Spleen (tissue), 11 donors: ENCODE data around the gene KIAA0586. TPM values are rescaled to one million over a fixed set of nuclear protein-coding genes. Genes with fewer than 3 reads are reported as not detected.

Experiments used
- DNase-seq: peaks from one replicate; pipeline ENCODE4 v3.0.0-alpha.2; 2020
- H3K27ac ChIP-seq, 8 donors: fragments of 200-600 bp; sonication (generic) in 7 of 8; 1 replicate in 4 of 8; 2 replicates in 4 of 8; pipeline versions ENCODE4 v1.5.0 to v1.8.0; 2016 to 2021; ENCODE audit warnings: inconsistent platforms in 4 of 8, mild to moderate bottlenecking in 4 of 8, moderate library complexity in 1 of 8
- H3K27me3 ChIP-seq, 7 donors: fragments of 200-600 bp; sonication (generic) in 6 of 7; replicated peaks in 1 of 7; 1 replicate in 4 of 7; 2 replicates in 3 of 7; pipeline versions ENCODE4 v1.5.0 to v1.8.0; 2016 to 2021; ENCODE audit warnings: inconsistent platforms in 3 of 7, mild to moderate bottlenecking in 1 of 7
- H3K36me3 ChIP-seq, 6 donors: fragments of 200-600 bp; sonication (generic) in 5 of 6; 1 replicate in 4 of 6; 2 replicates in 2 of 6; pipeline versions ENCODE4 v1.5.0 to v1.8.0; 2016 to 2021; ENCODE audit warnings: inconsistent platforms in 2 of 6
- H3K4me1 ChIP-seq, 6 donors: fragments of 200-600 bp; sonication (generic) in 5 of 6; 1 replicate in 3 of 6; 2 replicates in 3 of 6; pipeline versions ENCODE4 v1.5.0 to v1.8.0; 2016 to 2021; ENCODE audit warnings: inconsistent platforms in 3 of 6
- H3K4me3 ChIP-seq, 8 donors: fragments of 200-600 bp; sonication (generic) in 7 of 8; 1 replicate in 4 of 8; 2 replicates in 4 of 8; pipeline versions ENCODE4 v1.5.0 to v1.8.0; 2016 to 2021; ENCODE audit warnings: inconsistent platforms in 4 of 8, mild to moderate bottlenecking in 4 of 8, moderate library complexity in 2 of 8
- H3K9me3 ChIP-seq, 8 donors: fragments of 200-600 bp; sonication (generic) in 7 of 8; 1 replicate in 4 of 8; 2 replicates in 4 of 8; pipeline versions ENCODE4 v1.5.0 to v1.8.0; 2016 to 2021; ENCODE audit warnings: inconsistent platforms in 4 of 8
- POLR2A ChIP-seq, 3 donors: fragments of 450-650 bp; IDR thresholded peaks; one replicate each; pipeline ENCODE4 v1.5.1; 2017; ENCODE audit warnings: antibody characterized with exemption in 3 of 3, mild to moderate bottlenecking in 1 of 3
- POLR2AphosphoS5 ChIP-seq, 3 donors: sonication (generic); formaldehyde crosslinking; IDR thresholded peaks; one replicate each; pipeline ENCODE4 v1.5.1; 2017; ENCODE audit warnings: antibody characterized with exemption in 3 of 3
- WGBS, 5 donors: extraction: QIAGEN DNeasy Blood & Tissue Kit in 3 of 5; methylation state at CpG; one replicate each; pipeline versions ENCODE4 v1.1.5 to v1.1.7; 2013 to 2018; 5-methylcytosine and 5-hydroxymethylcytosine counted together
- intact Hi-C: fragments of 100-400 bp; cut with DNase I; formaldehyde crosslinking; loops from one replicate; pipeline ENCODE4 v1.15.0; 2023; ENCODE audit warnings: low total_unique reads
- polyA plus RNA-seq, 3 donors: library from polyadenylated mRNA; stranded (reverse); fragments of 200-250 nt; gene quantifications; one replicate each; pipeline ENCODE4 v1.2.1, GENCODE V29; 2013
- total RNA-seq, 7 donors: library from RNA; depleted of rRNA in 3 of 7; stranded (reverse); fragments of >200 nt in 3 of 7; fragmentation: NEBNext Ultra II Directional in 4 of 7; extraction: Animal tissue kit (Norgen Biotek cat#: 25700) in 4 of 7; gene quantifications; one replicate each; pipeline versions ENCODE4 v1.1.0 to v1.2.1, GENCODE V29; 2016 to 2021
- TF ChIP-seq, protein P1 (sequence below), 11 experiments: fragments of 200-600 bp in 7 of 11; fragments of 450-650 bp in 4 of 11; sonication (generic) in 4 of 11; IDR thresholded peaks in 8 of 11; conservative IDR thresholded peaks in 3 of 11; 1 replicate in 7 of 11; 2 replicates in 4 of 11; pipeline versions ENCODE4 v1.4.0 to v1.8.0; 2016 to 2021; ENCODE audit warnings: antibody characterized with exemption in 11 of 11, inconsistent platforms in 4 of 11, mild to moderate bottlenecking in 1 of 11
- donor health status: healthy with polysubstance abuse.
- donor health status: DM: no; HTN: no; CAD: no; lungs with moderate emphysema.
- donor health status: DM: no; HTN: no; CAD: no.
- donor health status: Bipolar disorder and iron deficiency.
- donor health status: healthy.
- donor health status: DM: no; HTN: no; CAD: no.
- donor health status: DM: yes; HTN: yes; CAD: no.

The KIAA0586 gene
- total and polyA plus RNA-seq, 10 donors: 4.7 to 27.5 (median 20.1) TPM

DNA sequence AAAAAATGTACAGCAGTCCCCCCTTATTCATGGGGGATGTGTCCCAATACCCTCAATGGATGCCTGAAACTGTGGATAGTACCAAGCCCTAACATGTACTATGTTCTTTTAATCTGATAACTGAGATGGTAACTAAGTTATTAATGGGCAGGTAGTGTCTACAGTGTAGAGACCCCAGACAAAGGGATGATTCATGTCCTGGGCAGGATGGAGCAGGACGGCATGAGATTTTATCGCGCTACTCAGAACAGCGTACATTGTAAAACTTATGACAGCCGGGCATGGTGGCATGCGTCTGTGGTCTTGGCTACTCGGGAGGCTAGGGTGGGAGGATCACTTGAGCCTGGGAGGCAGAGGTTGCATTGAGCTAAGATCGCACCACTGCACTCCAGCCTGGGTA is 37.1 kb downstream of the KIAA0586 start:
- no peak for TF ChIP-seq POLR2AphosphoS5 (IDR thresholded peaks at IDR 0.05)
- no peak for TF ChIP-seq POLR2A (IDR thresholded peaks at IDR 0.05)
- TF ChIP-seq, protein P1, sequence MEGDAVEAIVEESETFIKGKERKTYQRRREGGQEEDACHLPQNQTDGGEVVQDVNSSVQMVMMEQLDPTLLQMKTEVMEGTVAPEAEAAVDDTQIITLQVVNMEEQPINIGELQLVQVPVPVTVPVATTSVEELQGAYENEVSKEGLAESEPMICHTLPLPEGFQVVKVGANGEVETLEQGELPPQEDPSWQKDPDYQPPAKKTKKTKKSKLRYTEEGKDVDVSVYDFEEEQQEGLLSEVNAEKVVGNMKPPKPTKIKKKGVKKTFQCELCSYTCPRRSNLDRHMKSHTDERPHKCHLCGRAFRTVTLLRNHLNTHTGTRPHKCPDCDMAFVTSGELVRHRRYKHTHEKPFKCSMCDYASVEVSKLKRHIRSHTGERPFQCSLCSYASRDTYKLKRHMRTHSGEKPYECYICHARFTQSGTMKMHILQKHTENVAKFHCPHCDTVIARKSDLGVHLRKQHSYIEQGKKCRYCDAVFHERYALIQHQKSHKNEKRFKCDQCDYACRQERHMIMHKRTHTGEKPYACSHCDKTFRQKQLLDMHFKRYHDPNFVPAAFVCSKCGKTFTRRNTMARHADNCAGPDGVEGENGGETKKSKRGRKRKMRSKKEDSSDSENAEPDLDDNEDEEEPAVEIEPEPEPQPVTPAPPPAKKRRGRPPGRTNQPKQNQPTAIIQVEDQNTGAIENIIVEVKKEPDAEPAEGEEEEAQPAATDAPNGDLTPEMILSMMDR (IDR thresholded peaks at IDR 0.05 in 8 of 11, conservative IDR thresholded peaks at IDR 0.05 in 3 of 11): no peak
- H3K4me3 ChIP-seq: no peak overlapping the region
- no peaks in the 10 kb centered on the region for H3K4me1 ChIP-seq
- no peaks in the 10 kb centered on the region for H3K9me3 ChIP-seq
- peaks cover 0 to 100% (median 73%) of the 10 kb centered on the region in 6 donors for H3K36me3 ChIP-seq
- WGBS, 5 donors: 96 to 99% (median 98%) methylated on average over 8 of the region's 8 CpGs
- H3K27me3 ChIP-seq: no peaks in the 10 kb centered on the region
- H3K27ac ChIP-seq: no peak overlapping the region
- intact Hi-C loops: no loop called here
- DNase-seq: no peak

DNA sequence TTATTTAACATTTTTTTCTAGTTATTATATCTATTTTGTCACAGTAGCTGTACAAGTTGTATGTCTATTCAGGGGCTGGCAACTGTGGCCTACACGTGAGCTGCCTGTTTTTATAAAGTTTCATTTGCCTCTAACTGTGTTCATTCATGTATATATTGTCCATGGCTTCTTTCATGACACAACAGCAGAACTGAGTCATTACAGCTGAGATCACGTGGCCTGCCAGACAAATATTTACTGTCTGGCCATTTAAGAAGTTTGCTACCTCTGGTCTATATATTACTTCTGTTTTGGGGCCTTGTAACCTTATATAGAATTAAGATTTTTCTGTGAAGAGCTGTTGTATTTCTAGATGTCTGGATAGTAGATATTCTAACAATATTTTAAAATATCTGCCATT is 37.9 kb downstream of the KIAA0586 start:
- H3K36me3 ChIP-seq: peaks cover 0 to 100% (median 69%) of the 10 kb centered on the region in 6 donors
- WGBS, 5 donors: 88 to 95% (median 94%) methylated on average over 2 of the region's 2 CpGs

GRCh38 chr14:58466459-58466858 is 38.9 kb downstream of the KIAA0586 start:
- no peaks in the 10 kb centered on the region for H3K9me3 ChIP-seq
- WGBS, 5 donors: 96 to 100% (median 97%) methylated on average over 1 of the region's 1 CpG
- no peaks in the 10 kb centered on the region for H3K27me3 ChIP-seq
- no peak for DNase-seq
- H3K4me3 ChIP-seq: no peak overlapping the region
- no peaks in the 10 kb centered on the region for H3K4me1 ChIP-seq
- intact Hi-C loops: no loop called here
- H3K27ac ChIP-seq: no peak overlapping the region
- TF ChIP-seq POLR2A (IDR thresholded peaks at IDR 0.05) (no peak), POLR2AphosphoS5 (IDR thresholded peaks at IDR 0.05) (no peak)
- peaks cover 0 to 100% (median 65%) of the 10 kb centered on the region in 6 donors for H3K36me3 ChIP-seq

More for the DNA sequence above, 37.9 kb downstream of the KIAA0586 start:
- no peak for TF ChIP-seq POLR2A (IDR thresholded peaks at IDR 0.05)
- Histone ChIP-seq H3K27me3 (no peaks in the 10 kb centered on the region), H3K27ac (no peak overlapping the region), H3K9me3 (no peaks in the 10 kb centered on the region), H3K4me1 (no peaks in the 10 kb centered on the region), H3K4me3 (no peak overlapping the region)
- DNase-seq: no peak
- intact Hi-C loops: no loop called here

DNA sequence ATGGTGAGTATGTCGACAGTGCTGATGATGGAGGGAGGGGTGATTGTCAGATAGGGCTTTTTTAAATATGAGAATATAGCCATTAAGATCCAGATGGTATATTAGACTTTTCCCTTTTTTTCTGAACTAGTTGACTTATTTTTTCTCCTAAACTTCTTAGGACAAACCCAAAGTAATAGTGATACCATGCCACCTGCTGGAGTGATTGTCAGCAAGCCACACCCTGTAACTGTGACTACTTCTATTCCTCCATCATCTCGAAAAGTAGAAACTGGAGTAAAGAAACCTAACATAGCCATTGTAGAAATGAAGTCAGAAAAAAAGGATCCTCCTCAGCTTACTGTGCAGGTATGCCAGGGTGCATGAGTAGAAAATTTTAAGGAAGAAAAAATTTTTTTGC is 40.1 kb downstream of the KIAA0586 start:
- Histone ChIP-seq H3K4me1 (no peaks in the 10 kb centered on the region), H3K27ac (no peak overlapping the region), H3K27me3 (no peaks in the 10 kb centered on the region), H3K36me3 (peaks cover 0 to 98% (median 58%) of the 10 kb centered on the region in 6 donors), H3K9me3 (no peaks in the 10 kb centered on the region), H3K4me3 (no peak overlapping the region)
- intact Hi-C loops: no loop called here
- TF ChIP-seq POLR2A (IDR thresholded peaks at IDR 0.05) (no peak), POLR2AphosphoS5 (IDR thresholded peaks at IDR 0.05) (no peak)
- TF ChIP-seq, protein P1 (IDR thresholded peaks at IDR 0.05 in 8 of 11, conservative IDR thresholded peaks at IDR 0.05 in 3 of 11): no peak
- DNase-seq: no peak
- WGBS, 5 donors: 93 to 96% (median 95%) methylated on average over 2 of the region's 2 CpGs

DNA sequence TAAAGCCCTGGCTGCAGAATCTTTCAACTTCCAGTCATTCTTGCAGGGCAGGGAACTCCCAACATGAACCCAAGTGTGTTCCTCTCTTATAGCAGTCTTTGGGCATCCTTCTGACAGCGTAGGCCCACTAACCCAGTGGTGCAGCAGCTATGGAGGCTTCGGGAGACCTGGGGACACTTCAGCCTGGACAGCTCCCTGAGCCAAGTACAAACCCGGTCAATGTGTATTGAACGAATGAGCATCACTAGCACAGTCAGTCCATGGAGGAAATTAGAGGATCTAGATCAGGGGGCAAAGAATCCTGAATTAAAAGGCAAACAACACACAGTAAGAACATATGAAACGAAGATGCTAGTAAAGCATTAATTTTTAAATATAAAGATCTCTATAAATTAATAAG is 41.8 kb downstream of the KIAA0586 start:
- WGBS, 5 donors: 94 to 97% (median 95%) methylated on average over 5 of the region's 5 CpGs
- no peak for TF ChIP-seq POLR2A (IDR thresholded peaks at IDR 0.05)
- no peak for TF ChIP-seq POLR2AphosphoS5 (IDR thresholded peaks at IDR 0.05)
- peaks cover 0 to 94% (median 46%) of the 10 kb centered on the region in 6 donors for H3K36me3 ChIP-seq
- no peak overlapping the region for H3K4me3 ChIP-seq
- intact Hi-C loops: no loop called here
- H3K27me3 ChIP-seq: no peaks in the 10 kb centered on the region
- no peaks in the 10 kb centered on the region for H3K4me1 ChIP-seq
- no peaks in the 10 kb centered on the region for H3K9me3 ChIP-seq
- DNase-seq: no peak
- H3K27ac ChIP-seq: no peak overlapping the region

DNA sequence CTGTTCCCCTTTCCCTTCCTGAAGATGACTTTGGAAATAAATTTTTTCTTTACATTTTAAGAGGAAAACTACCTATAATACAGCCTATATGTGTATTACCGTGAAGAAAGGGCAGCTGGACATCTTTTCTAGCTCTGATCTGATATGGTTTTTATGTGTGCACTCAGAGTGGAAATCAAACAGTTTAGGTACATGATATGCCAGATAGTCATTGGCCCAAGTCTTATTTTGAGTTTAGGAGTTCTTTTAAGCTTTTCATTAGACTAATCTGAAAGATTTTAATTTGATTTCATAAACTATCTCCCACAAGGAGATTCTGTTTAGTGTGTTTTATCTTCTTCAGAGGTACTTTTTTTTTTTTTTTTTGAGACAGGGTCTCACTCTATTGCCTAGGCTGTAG is 48.8 kb downstream of the KIAA0586 start:
- Histone ChIP-seq H3K36me3 (peaks cover 0 to 77% (median 31%) of the 10 kb centered on the region in 6 donors), H3K27me3 (no peaks in the 10 kb centered on the region), H3K9me3 (no peaks in the 10 kb centered on the region), H3K4me1 (no peaks in the 10 kb centered on the region), H3K4me3 (no peak overlapping the region), H3K27ac (no peak overlapping the region)
- intact Hi-C loops: no loop called here
- no peak for DNase-seq
- 95 to 100% (median 96%) methylated on average over 1 of the region's 1 CpG for WGBS, 5 donors
- no peak for TF ChIP-seq POLR2AphosphoS5 (IDR thresholded peaks at IDR 0.05)
- TF ChIP-seq, protein P1 (IDR thresholded peaks at IDR 0.05 in 8 of 11, conservative IDR thresholded peaks at IDR 0.05 in 3 of 11): no peak
- no peak for TF ChIP-seq POLR2A (IDR thresholded peaks at IDR 0.05)
